Measurements from ENCODE around the gene PDZD7. TPM values are rescaled to one million over a fixed set of nuclear protein-coding genes. Genes with fewer than 3 reads are reported as not detected.
A peak's percentile ranks its signal among the peaks of the same experiment; 100 is the strongest.

Gene PDZD7
- 2.3 and 5.1 TPM in 2 replicates for total RNA-seq (2014; rRNA removed; shearing (Covaris generic))

DNA sequence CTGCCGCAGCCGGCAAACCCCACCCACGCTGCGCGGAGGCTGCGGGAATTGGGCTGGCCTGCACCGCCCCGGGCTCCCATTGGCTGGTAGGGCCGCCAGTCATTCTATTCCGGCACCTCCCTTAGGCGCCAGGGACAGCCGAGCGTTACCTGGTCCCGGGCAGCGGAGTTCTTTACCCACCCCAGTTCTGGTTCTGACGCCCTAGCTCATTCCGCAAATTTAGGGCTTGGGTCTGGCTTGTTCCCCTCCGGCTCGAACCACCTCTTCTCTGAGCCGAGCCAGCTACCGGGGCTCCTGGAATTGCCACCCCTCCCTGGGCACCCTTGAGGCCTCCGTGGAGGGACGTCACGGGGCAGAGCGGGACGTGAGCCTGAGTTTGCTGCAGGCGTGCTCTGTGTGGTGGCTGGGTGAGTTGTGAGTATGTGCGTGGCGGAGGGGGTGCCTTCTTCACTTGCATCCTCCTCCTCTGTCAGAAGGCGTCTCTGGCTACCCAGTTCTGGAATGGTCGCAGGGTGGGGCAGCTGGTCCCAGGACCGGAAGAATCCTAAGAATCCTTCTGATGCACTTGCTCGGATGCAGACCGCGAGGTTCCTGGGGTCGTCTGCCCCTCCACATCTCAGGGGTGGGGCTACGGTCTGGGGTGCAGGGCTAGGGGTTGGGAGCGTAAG is at the start of gene PDZD7, which contains the start of gene SFXN3:
Gene PDZD7, minus strand, starts transcription at position 2 of the 668 bp plus-strand sequence. CDS start 910 bp downstream, outside the sequence.
Gene SFXN3, plus strand, starts transcription at position 107 of the 668 bp plus-strand sequence. CDS start 3,461 bp downstream, outside the sequence.
- peak within 1 kb of the TSS; percentile 53 for H3K4me3 ChIP-seq (ENCODE audit: insufficient read depth, low read depth, low read length)
- peak; percentile 99 for DNase-seq
- H3K27me3 ChIP-seq (ENCODE audit: control insufficient read depth, insufficient read depth, low read length), result peaks cover 28% of the 10 kb centered on the region
- H3K36me3 ChIP-seq (replicated peaks; ENCODE audit: control insufficient read depth, insufficient read depth, low read length), result no peaks in the 10 kb centered on the region

GRCh38 chr10:101079874-101080273 is 48.9 kb upstream of the PDZD7 start:
- no peaks in the 10 kb centered on the region for H3K36me3 ChIP-seq (replicated peaks; ENCODE audit: control insufficient read depth, insufficient read depth, low read length)
- peaks cover 25% of the 10 kb centered on the region for H3K27me3 ChIP-seq (ENCODE audit: control insufficient read depth, insufficient read depth, low read length)
- DNase-seq, result no peak
- no peak overlapping the region for H3K4me3 ChIP-seq (ENCODE audit: insufficient read depth, low read depth, low read length)

GRCh38 chr10:101076630-101077029 is 45.7 kb upstream of the PDZD7 start:
- DNase-seq, result no peak
- no peaks in the 10 kb centered on the region for H3K36me3 ChIP-seq (replicated peaks; ENCODE audit: control insufficient read depth, insufficient read depth, low read length)
- peaks cover 46% of the 10 kb centered on the region for H3K27me3 ChIP-seq (ENCODE audit: control insufficient read depth, insufficient read depth, low read length)
- no peak overlapping the region for H3K4me3 ChIP-seq (ENCODE audit: insufficient read depth, low read depth, low read length)

DNA sequence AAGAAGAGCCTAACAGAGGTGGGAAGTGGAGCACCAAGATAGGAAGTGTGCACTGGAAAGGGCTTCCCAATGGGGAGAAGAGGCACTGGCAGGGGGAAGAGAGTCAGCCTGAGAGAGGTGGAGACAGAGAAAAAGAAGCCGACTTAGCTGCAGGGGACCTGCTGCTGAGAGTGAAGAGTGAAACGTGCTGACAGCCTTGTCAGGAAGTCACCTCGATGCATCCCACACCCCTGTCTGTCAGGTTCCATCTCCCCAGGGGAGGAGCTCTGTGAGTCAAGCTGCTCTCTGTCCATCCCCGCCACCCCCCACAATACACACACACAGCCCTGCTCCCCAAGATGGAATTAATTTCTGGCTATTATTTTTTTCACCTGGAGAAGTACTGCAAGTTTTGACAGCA is 44.8 kb upstream of the PDZD7 start:
- Histone ChIP-seq H3K4me3 (ENCODE audit: insufficient read depth, low read depth, low read length) (no peak overlapping the region), H3K36me3 (replicated peaks; ENCODE audit: control insufficient read depth, insufficient read depth, low read length) (no peaks in the 10 kb centered on the region), H3K27me3 (ENCODE audit: control insufficient read depth, insufficient read depth, low read length) (peaks cover 42% of the 10 kb centered on the region)
- DNase-seq, result peak; percentile 54

GRCh38 chr10:101073631-101074030 is 42.7 kb upstream of the PDZD7 start:
- Histone ChIP-seq H3K27me3 (ENCODE audit: control insufficient read depth, insufficient read depth, low read length) (peaks cover 36% of the 10 kb centered on the region), H3K4me3 (ENCODE audit: insufficient read depth, low read depth, low read length) (0 out of 2 replicates have a peak overlapping the region, but pooled peaks have one; percentile 3), H3K36me3 (replicated peaks; ENCODE audit: control insufficient read depth, insufficient read depth, low read length) (no peaks in the 10 kb centered on the region)
- DNase-seq, result peak; percentile 79

GRCh38 chr10:101072923-101073322 is 42.0 kb upstream of the PDZD7 start:
- peaks cover 33% of the 10 kb centered on the region for H3K27me3 ChIP-seq (ENCODE audit: control insufficient read depth, insufficient read depth, low read length)
- DNase-seq, result peak; percentile 22
- H3K4me3 ChIP-seq (ENCODE audit: insufficient read depth, low read depth, low read length), result no peak overlapping the region
- no peaks in the 10 kb centered on the region for H3K36me3 ChIP-seq (replicated peaks; ENCODE audit: control insufficient read depth, insufficient read depth, low read length)

DNA sequence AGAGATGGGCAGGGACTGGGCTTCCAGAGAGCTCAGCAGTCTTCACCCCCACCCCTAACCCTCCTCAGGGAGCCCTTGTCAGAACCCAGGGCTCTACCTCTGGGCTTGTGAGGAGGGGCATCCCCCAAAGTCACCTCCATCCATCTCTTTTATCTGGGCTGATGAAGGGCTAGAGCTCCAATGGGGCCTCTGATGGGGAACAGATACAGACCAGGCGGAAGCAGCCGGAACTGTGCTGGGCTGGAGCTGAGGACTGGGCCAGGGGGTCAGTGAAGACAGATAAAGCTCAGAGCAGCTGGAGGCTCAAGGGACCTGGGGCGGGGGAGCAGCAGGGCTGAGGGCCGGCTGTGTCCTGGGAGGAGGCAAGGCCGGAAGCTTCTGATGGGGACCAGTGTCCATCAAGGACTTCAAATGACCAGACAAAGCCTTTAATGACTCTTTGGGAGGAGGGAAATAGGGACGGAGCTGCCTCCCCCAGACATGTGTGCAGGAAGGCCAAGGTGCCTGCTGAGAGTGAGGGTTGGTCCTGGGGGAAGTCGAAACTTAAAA is 41.0 kb upstream of the PDZD7 start:
- H3K4me3 ChIP-seq (ENCODE audit: insufficient read depth, low read depth, low read length), result no peak overlapping the region
- H3K36me3 ChIP-seq (replicated peaks; ENCODE audit: control insufficient read depth, insufficient read depth, low read length), result no peaks in the 10 kb centered on the region
- DNase-seq, result peak; percentile 44
- peaks cover 40% of the 10 kb centered on the region for H3K27me3 ChIP-seq (ENCODE audit: control insufficient read depth, insufficient read depth, low read length)

DNA sequence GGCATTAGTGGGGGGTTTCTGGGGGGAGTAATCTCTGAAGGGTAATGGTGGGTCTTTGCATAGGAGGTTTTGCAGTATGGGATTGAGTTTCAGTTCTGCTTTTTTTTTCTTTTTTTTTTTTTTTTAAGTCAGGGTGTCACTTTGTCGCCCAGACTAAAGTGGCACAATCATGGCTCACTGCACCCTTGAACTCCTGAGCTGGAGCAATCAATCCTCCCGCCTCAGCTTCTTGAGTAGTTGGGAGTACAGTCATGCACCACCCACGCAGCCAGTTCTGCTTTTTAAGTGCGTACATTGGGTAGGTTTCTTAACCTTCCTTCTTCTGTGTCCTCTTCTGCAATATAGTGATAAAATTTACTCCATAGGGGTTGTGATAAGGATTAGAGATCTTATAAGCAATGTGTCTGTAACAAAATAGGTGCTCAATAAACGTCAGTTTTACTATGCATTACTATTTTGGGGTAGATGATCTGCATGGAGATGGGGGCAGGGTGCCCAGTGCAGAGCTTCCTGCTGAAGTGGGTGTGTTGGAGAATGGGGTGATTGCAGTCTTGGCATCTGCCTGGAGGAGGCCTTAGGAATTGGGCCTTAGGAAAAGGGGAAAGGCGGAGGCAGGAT is 40.4 kb upstream of the PDZD7 start:
- H3K27me3 ChIP-seq (ENCODE audit: control insufficient read depth, insufficient read depth, low read length), result peaks cover 45% of the 10 kb centered on the region
- no peak for DNase-seq
- H3K4me3 ChIP-seq (ENCODE audit: insufficient read depth, low read depth, low read length), result no peak overlapping the region
- no peaks in the 10 kb centered on the region for H3K36me3 ChIP-seq (replicated peaks; ENCODE audit: control insufficient read depth, insufficient read depth, low read length)

DNA sequence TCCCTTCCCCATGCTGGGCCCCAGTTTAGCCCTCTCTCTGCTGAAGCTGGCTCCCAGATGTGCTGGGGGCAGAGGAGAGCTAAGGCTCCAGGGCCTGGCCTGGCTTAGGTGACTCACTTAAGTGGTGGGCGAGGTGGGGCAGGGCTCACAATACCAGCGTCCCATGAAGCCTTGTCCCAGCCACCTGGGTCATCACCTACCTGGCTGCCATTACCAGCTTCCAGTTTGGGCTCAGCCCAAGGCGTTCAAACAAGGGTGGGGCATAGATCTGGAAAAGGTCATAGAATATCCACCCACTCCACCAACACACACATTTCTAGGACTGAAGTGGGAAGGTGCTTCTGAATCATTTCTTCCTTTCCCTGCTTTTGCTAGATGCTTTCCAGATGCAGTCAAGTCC is 39.2 kb upstream of the PDZD7 start:
- H3K27me3 ChIP-seq (ENCODE audit: control insufficient read depth, insufficient read depth, low read length), result peaks cover 54% of the 10 kb centered on the region
- H3K36me3 ChIP-seq (replicated peaks; ENCODE audit: control insufficient read depth, insufficient read depth, low read length), result no peaks in the 10 kb centered on the region
- DNase-seq, result peak; percentile 38
- no peak overlapping the region for H3K4me3 ChIP-seq (ENCODE audit: insufficient read depth, low read depth, low read length)

- no peak for DNase-seq
- Histone ChIP-seq H3K36me3 (replicated peaks; ENCODE audit: control insufficient read depth, insufficient read depth, low read length) (no peaks in the 10 kb centered on the region), H3K27me3 (ENCODE audit: control insufficient read depth, insufficient read depth, low read length) (peaks cover 58% of the 10 kb centered on the region), H3K4me3 (ENCODE audit: insufficient read depth, low read depth, low read length) (no peak overlapping the region)
Observed at GRCh38 chr10:101069441-101069840, 38.5 kb upstream of the PDZD7 start.

DNA sequence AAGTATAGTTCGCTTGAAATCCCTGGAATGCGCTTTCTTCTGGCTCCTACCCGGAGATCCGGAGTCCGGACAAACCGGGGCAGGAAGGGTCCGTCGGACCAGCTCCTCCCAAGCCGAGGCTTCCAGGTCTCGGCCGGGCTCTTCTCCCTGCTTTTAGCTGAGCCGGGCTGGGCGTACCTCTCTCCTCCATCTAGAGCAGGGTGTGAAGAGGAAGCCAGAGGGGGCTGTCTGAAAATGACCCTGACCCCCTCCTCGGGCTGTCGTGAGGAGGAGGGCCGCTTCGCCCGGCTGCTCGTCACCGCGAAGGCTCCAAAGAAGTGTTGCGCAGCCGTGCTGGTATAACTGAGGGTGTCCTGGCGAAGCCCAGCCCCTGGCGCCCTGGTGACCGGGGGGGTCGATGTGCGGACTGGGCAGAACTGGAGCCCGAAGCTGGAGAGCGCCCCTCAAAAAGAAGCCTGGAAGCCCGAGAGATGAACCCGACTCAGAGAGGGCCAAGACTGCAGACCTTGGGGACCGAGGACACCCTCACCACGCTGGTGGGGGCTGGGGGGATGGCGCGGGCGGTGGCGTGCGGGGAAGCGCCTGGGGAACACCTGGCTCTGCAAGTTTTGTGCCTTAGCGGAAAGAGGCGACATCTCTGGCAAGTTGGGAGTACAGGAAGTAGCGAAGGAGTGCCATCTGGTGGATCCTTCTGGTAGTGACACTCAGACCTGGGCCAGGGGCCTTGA is 36.6 kb upstream of the PDZD7 start:
- peak; percentile 92 for DNase-seq
- Histone ChIP-seq H3K4me3 (ENCODE audit: insufficient read depth, low read depth, low read length) (peak overlapping the region; percentile 63), H3K27me3 (ENCODE audit: control insufficient read depth, insufficient read depth, low read length) (peaks cover 61% of the 10 kb centered on the region), H3K36me3 (replicated peaks; ENCODE audit: control insufficient read depth, insufficient read depth, low read length) (no peaks in the 10 kb centered on the region)

- peaks cover 63% of the 10 kb centered on the region for H3K27me3 ChIP-seq (ENCODE audit: control insufficient read depth, insufficient read depth, low read length)
- H3K4me3 ChIP-seq (ENCODE audit: insufficient read depth, low read depth, low read length), result peak overlapping the region; percentile 63
- peak; percentile 80 for DNase-seq
- no peaks in the 10 kb centered on the region for H3K36me3 ChIP-seq (replicated peaks; ENCODE audit: control insufficient read depth, insufficient read depth, low read length)
Observed at GRCh38 chr10:101066896-101067355, 36.0 kb upstream of the PDZD7 start.

GRCh38 chr10:101066146-101066895 is 35.4 kb upstream of the PDZD7 start:
- peak; percentile 85 for DNase-seq
- no peaks in the 10 kb centered on the region for H3K36me3 ChIP-seq (replicated peaks; ENCODE audit: control insufficient read depth, insufficient read depth, low read length)
- peaks cover 64% of the 10 kb centered on the region for H3K27me3 ChIP-seq (ENCODE audit: control insufficient read depth, insufficient read depth, low read length)
- H3K4me3 ChIP-seq (ENCODE audit: insufficient read depth, low read depth, low read length), result peak overlapping the region; percentile 63

All from H7 (cell line).